GOT3 (cell line): ENCODE measurements around the gene CAB39L.
"Not testable (repeated sequence)": the region's sequence is repeated elsewhere in the genome, so short reads cannot be mapped to it uniquely, and the experiment has no call there.

Experiments
- DNase-seq: peaks from one replicate; lab custom pipeline; 2025; ENCODE audit warnings: mixed read lengths; lab: John Stamatoyannopoulos, UW

The CAB39L gene

GRCh38 chr13:49346460-49346859 lies 97.4 kb downstream of the CAB39L start:
- no peak for DNase-seq

GRCh38 chr13:49343731-49344130 lies 100.1 kb downstream of the CAB39L start:
- no peak for DNase-seq

GRCh38 chr13:49343255-49343654 lies 100.6 kb downstream of the CAB39L start:
- DNase-seq: no peak

GRCh38 chr13:49342454-49342853 lies 101.4 kb downstream of the CAB39L start:
- DNase-seq: no peak

GRCh38 chr13:49341941-49342340 lies 101.9 kb downstream of the CAB39L start:
- no peak for DNase-seq

GRCh38 chr13:49341517-49341916 lies 102.3 kb downstream of the CAB39L start:
- no peak for DNase-seq

GRCh38 chr13:49340161-49340560 lies 103.7 kb downstream of the CAB39L start:
- no peak for DNase-seq

GRCh38 chr13:49336655-49337054 lies 107.2 kb downstream of the CAB39L start:
- DNase-seq: no peak

GRCh38 chr13:49330546-49330864 lies 113.4 kb downstream of the CAB39L start:
- no peak for DNase-seq

GRCh38 chr13:49329831-49330545 lies 113.9 kb downstream of the CAB39L start:
- DNase-seq: no peak

- not testable (repeated sequence) for DNase-seq
Measured at GRCh38 chr13:49327145-49327544, 116.7 kb downstream of the CAB39L start.

- DNase-seq: no peak
Measured at GRCh38 chr13:49326222-49326917, 117.5 kb downstream of the CAB39L start.

- DNase-seq: no peak
Measured at GRCh38 chr13:49323344-49323743, 120.5 kb downstream of the CAB39L start.

GRCh38 chr13:49322702-49323101 lies 121.2 kb downstream of the CAB39L start:
- no peak for DNase-seq

- DNase-seq: no peak
Measured at GRCh38 chr13:49320975-49321374, 122.9 kb downstream of the CAB39L start.

- DNase-seq: no peak
Measured at GRCh38 chr13:49319951-49320350, 123.9 kb downstream of the CAB39L start.

GRCh38 chr13:49319551-49319950 lies 124.3 kb downstream of the CAB39L start:
- DNase-seq: no peak

GRCh38 chr13:49315756-49316482 lies 127.9 kb downstream of the CAB39L start:
- DNase-seq: no peak

GRCh38 chr13:49315036-49315565 lies 128.8 kb downstream of the CAB39L start:
- DNase-seq: no peak

- no peak for DNase-seq
Measured at GRCh38 chr13:49314344-49314882, 129.5 kb downstream of the CAB39L start.

- DNase-seq: no peak
Measured at GRCh38 chr13:49311816-49312215, 132.0 kb downstream of the CAB39L start.

GRCh38 chr13:49310251-49310650 lies 133.6 kb downstream of the CAB39L start:
- DNase-seq: no peak
